HL-60/S4 treated with retinoic acid at 250 ng/mL for 4 days and 3 days (cell line): Measurements from ENCODE around the gene TRIM74.
"Not testable (repeated sequence)": the region's sequence is repeated elsewhere in the genome, so short reads cannot be mapped to it uniquely, and the experiment has no call there.

ENCODE experiments used
- in situ Hi-C: fragments of 300-500 bp; cut with MboI; formaldehyde crosslinking; loops from 2 replicates; pipeline ENCODE4 v1.7.0; 2022; ENCODE audit warnings: low sequenced_read_pairs

Gene TRIM74

GRCh38 chr7:72968980-72969516 lies at the start of gene TRIM74:
Gene TRIM74, minus strand, starts transcription at chr7:72969466. Its CDS starts 3,309 bp downstream, at chr7:72966157.
- in situ Hi-C loops: not testable (repeated sequence)

GRCh38 chr7:73006491-73006890 lies 37.2 kb upstream of the TRIM74 start:
- in situ Hi-C loops: not testable (repeated sequence)

DNA sequence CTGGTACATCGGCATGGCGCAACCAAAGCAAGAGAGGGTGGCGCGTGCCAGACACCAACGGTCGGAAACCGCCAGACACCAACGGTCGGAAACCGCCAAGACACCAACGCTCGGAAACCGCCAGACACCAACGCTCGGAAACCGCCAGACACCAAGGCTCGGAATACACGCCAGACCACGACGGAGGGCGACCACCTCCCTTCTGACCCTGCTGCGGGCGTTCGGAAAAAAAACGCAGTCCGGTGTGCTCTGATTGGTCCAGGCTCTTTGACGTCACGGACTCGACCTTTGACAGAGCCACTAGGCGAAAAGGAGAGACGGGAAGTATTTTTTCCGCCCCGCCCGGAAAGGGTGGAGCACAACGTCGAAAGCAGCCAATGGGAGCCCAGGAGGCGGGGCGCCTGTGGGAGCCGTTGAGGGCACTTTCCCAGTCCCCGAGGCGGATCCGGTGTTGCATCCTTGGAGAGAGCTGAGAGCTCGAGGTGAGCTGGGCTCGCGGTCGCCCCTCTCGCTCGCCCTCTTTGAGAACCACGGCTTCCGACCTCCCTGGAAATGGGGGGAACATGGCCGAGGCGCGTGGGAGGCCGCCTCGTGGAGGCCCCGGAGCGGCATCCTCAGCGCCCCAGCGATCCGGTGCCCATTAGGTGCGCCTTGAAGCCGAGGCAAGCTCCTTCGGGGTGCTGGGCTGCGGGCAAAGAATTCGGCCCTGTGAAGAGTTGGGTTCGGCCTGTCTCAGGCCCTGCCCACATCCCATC lies 36.6 kb upstream of the TRIM74 start:
- in situ Hi-C loops: not testable (repeated sequence)

- in situ Hi-C loops: not testable (repeated sequence)
Observed at GRCh38 chr7:73005356-73005692, 36.1 kb upstream of the TRIM74 start.

GRCh38 chr7:72997887-72998468 lies 28.7 kb upstream of the TRIM74 start:
- in situ Hi-C loops: not testable (repeated sequence)

DNA sequence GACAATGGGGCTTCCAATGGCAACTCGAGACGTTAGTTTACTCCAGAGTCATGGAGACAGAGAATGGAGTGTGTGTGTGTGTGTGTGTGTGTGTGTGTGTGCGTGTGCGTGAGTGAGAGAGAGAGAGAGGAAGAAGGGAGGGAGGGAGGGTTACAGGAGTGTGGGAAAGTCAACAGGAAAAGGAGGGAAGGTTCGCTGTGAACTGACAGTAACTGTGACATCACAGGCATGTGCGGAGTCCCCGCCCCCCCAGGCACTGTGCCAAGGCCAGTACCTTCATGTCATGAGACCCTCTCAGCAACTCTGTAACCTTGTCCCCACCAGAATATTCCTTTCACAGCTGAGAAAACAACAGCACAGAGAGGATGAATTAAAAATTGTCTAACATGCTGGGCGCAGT lies 28.2 kb upstream of the TRIM74 start:
- in situ Hi-C loops: not testable (repeated sequence)

DNA sequence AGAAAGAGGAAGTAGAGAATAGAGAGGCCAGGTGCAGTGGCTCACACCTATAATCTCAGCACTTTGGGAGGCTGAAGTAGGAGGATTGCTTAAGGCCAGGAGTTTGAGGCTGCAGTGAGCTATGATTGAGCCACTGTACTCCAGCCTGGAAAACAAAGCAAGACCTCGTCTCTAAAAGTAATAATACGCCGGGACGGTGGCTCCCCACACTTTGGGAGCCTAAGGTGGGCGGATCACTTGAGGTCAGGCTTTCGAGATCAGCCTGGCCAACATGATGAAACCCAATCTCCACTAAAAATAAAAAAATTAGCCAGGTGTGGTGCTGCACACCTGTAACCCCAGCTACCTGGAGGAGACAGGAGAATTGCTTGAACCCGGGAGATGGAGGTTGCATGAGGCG lies 26.2 kb upstream of the TRIM74 start:
- in situ Hi-C loops: not testable (repeated sequence)

DNA sequence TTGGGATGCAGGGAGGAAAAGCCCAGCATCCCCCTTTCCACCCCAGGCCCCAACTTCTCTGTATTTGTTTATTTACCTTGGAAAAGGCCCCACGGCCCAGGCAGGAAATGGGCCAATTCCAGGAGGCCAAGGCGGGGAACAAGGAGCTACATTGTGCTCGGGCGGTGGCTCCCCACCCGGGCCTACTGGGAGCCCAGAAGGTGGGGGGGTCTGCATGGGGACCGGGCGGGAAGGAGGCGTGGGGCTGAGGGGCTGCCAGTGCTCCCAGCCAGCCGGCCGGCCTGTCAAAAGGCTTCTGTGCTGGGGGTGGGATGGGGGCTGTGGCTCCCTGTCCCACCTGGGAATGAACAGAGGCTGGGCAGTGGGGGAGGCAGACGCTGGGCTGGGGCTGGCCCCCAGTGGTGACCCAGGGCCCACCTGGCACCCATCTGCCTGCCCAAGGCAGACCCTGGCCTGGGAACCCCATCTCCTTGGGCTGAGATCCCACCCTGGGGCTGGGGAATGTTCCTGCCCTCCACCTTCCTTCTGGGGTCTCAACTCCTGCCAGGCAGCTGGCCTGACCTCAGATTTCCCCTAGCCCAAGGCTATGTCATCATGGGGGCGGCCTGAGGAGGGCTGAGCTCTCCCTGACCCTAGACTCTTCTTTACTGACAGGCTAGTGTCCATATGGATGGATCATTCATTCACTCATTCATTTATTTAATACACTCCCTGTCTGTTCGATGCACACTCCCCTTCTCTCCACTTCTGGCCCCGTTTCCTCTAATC lies 21.1 kb upstream of the TRIM74 start:
- in situ Hi-C loops: not testable (repeated sequence)

GRCh38 chr7:72982084-72982483 lies 12.8 kb upstream of the TRIM74 start:
- in situ Hi-C loops: not testable (repeated sequence)

DNA sequence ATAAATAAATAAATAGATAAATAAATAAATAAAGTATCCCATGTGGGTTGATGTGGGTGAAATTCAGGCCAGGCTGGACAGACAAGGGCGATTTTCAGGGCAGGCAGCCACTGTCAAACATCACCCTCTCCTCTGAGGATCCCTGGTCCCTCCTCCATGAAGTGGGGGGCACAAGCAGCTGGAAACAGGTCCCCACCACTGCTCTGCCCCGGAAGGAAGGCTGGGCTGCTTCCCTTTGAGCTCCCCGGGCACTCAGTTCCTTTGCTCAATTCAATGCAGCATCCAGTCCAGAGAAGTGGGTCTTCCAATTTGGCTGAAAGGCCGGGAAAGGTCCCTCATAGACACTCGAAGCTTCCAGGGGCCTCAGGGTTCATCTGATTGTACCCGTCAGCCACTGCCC lies 11.1 kb upstream of the TRIM74 start:
- in situ Hi-C loops: not testable (repeated sequence)

DNA sequence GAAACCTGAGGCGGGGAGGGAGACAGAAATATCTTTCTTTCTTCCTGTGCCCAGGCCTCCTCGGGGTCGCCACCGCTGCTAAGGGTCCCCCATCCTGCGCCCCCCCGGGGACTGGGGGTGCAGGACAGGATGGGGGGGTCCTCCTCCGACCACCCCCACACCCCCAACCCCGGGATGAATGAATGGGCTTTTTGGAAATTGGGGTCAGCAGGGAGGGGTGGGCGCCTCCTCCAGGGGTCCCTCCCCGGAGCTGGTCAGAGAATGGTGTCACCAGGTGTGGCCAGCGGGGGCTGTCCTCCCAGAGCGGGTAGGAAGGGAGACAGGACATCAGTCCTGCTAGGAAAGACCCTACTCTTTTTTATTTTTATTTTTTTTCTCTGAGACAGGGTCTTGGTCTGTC lies 7.2 kb upstream of the TRIM74 start:
- in situ Hi-C loops: not testable (repeated sequence)

DNA sequence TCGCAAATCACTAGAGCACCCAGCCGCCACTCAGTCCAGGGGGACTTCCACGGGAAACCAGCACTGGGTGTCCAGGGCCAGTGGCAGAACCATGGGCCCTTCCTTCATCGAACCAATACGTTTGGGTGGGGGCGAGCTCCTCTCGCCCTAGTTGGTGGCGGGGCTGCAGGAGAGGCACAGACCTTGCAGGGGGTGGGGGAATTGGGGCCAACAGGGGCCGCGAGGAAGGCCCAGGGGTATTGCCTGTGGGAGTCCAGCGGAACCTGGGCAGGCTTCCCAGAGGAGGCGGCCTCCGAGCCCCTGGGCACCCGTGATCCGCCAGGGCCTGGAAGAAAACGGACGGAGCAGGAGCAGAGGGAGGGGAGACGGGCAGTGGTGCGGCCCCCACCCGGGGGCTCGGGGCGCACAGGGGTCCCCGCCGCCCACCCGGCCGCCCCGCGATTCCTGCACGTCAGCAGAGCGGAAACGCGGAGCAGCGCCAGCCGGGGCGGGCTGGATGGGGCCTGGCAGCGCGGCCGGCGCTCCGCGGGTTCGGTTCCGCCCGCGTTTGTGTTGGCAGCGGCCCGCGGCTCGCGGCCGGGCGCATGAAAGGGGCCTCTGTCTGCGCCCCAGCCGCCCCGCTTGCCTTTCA lies 6.5 kb upstream of the TRIM74 start:
- in situ Hi-C loops: not testable (repeated sequence)

- in situ Hi-C loops: not testable (repeated sequence)
Observed at GRCh38 chr7:72974781-72975180, 5.5 kb upstream of the TRIM74 start.

- in situ Hi-C loops: not testable (repeated sequence)
Observed at GRCh38 chr7:72971505-72971904, 2.2 kb upstream of the TRIM74 start.

DNA sequence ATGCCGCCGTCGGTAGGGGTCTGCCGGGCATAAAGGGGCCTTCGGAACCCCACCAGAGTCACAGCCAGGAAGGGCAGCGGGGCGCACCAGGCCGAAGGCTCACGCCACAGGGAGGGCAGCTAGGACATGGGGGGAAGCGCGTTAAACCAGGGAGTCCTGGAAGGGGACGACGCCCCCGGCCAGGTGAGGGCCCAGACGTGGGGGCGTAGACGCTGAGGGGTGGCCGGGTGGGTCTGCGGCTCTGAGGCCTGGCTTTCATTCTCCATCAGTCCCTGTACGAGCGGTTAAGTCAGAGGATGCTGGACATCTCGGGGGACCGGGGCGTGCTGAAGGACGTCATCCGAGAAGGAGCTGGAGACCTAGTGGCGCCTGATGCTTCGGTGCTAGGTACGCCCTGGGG lies 422 bp upstream of the TRIM74 start:
- in situ Hi-C loops: not testable (repeated sequence)

DNA sequence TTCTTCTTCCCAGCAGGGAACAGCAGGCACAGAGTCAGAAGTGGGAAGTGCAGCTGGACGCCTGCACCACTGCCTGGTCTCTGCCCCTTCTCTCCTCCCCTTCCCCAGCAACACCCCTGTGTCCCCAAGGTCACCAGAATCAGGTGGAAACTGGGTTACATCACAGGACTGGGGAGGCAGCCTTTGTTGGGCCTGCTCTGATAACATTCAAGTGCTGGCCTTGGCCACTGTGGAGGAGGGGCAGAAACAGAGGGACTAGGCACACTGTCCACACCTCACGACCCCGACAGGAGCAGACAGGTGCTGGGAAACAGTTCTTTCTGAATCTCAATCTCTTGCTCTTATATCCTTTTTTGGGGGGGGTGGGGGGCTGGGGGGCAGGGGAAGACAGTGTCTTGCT lies 2.4 kb downstream of the TRIM74 start:
- in situ Hi-C loops: not testable (repeated sequence)

- in situ Hi-C loops: not testable (repeated sequence)
Observed at GRCh38 chr7:72965186-72965975, 3.9 kb downstream of the TRIM74 start.

- in situ Hi-C loops: not testable (repeated sequence)
Observed at GRCh38 chr7:72963056-72963455, 6.2 kb downstream of the TRIM74 start.

DNA sequence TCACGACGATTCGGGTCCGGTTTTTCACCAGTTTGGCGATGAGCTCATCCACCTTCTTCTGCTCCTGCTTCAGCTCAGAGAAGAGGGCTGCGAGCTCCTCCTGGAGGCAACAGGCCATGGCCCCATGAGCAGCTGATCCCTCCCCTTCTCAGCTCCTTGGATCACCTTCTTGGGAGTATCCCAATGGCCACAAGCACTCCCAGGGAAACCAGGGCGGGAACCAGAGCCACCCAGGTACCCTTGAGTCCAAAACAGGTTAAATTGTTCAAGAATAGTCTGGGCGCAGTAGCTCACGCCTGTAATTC lies 8.0 kb downstream of the TRIM74 start:
- in situ Hi-C loops: not testable (repeated sequence)

- in situ Hi-C loops: not testable (repeated sequence)
Observed at GRCh38 chr7:72960626-72961345, 8.5 kb downstream of the TRIM74 start.
